Loucy (cell line): ENCODE measurements around the gene BMPR1B.

Experiments used
- CTCF ChIP-seq: fragments of 200-600 bp; sonication (generic); conservative IDR thresholded peaks from 2 replicates; pipeline ENCODE4 v1.5.1; 2014; ENCODE audit warnings: mild to moderate bottlenecking, antibody characterized with exemption, low read length
- EZH2phosphoT487 ChIP-seq: fragments of 200-600 bp; IDR thresholded peaks from 2 replicates; pipeline ENCODE4 v1.6.1; 2018; ENCODE audit warnings: antibody characterized with exemption, mild to moderate bottlenecking, moderate library complexity, borderline replicate concordance

GRCh38 chr4:94728056-94728766, 29.5 kb upstream of the BMPR1B start:
- TF ChIP-seq CTCF (no peak), EZH2phosphoT487 (no peak)
